DOHH2 (cell line): ENCODE results near the gene SLC44A2.

ENCODE experiments used
- H3F3A ChIP-seq: fragments of 200-600 bp; sonication (generic), shearing (Covaris generic); 2 replicates; pipeline ENCODE4 v1.6.0; 2016; ENCODE audit warnings: antibody characterized with exemption, mild to moderate bottlenecking; ENCODE audit not compliant: control insufficient read depth, insufficient read depth
- H3K27ac ChIP-seq: fragments of 200-600 bp; sonication (generic); 2 replicates; pipeline ENCODE4 v1.5.1; 2014; ENCODE audit warnings: low read depth, mild to moderate bottlenecking, low read length, moderate library complexity
- H3K27me3 ChIP-seq: fragments of 200-600 bp; sonication (generic); 2 replicates; pipeline ENCODE4 v1.6.1; 2014; ENCODE audit warnings: mild to moderate bottlenecking, low read length, mixed read lengths; ENCODE audit not compliant: control insufficient read depth
- H3K36me3 ChIP-seq: fragments of 200-600 bp; sonication (generic); 2 replicates; pipeline ENCODE4 v1.6.1; 2014; ENCODE audit warnings: mild to moderate bottlenecking, low read length, moderate library complexity, mixed read lengths; ENCODE audit not compliant: control insufficient read depth
- H3K4me1 ChIP-seq: fragments of 200-600 bp; sonication (generic); 2 replicates; pipeline ENCODE4 v1.6.1; 2014; ENCODE audit warnings: mild to moderate bottlenecking, low read length, mixed read lengths; ENCODE audit not compliant: control insufficient read depth
- H3K4me2 ChIP-seq: fragments of 200-600 bp; sonication (generic); 2 replicates; pipeline ENCODE4 v1.6.0; 2014; ENCODE audit warnings: mild to moderate bottlenecking, low read length, moderate library complexity
- H3K4me3 ChIP-seq: fragments of 200-600 bp; sonication (generic); 2 replicates; pipeline ENCODE4 v1.5.1; 2014; ENCODE audit warnings: mild to moderate bottlenecking, low read length, mixed read lengths
- H3K79me2 ChIP-seq: fragments of 200-600 bp; sonication (generic); 2 replicates; pipeline ENCODE4 v1.6.1; 2014; ENCODE audit warnings: mild to moderate bottlenecking, low read length, mixed read lengths; ENCODE audit not compliant: control insufficient read depth
- H3K9me2 ChIP-seq: fragments of 200-600 bp; sonication (generic); replicated peaks from 2 replicates; pipeline ENCODE4 v1.6.1; 2014; ENCODE audit warnings: mild to moderate bottlenecking, low read length, mixed read lengths; ENCODE audit not compliant: control insufficient read depth
- H3K9me3 ChIP-seq: fragments of 200-600 bp; sonication (generic); 2 replicates; pipeline ENCODE4 v1.6.1; 2014; ENCODE audit warnings: antibody characterized with exemption, low read length, mixed read lengths; ENCODE audit not compliant: control insufficient read depth, insufficient read depth
- H4K20me1 ChIP-seq: fragments of 200-600 bp; sonication (generic); 2 replicates; pipeline ENCODE4 v1.6.0; 2014; ENCODE audit warnings: low read depth, mild to moderate bottlenecking, antibody characterized with exemption, low read length, moderate library complexity; ENCODE audit not compliant: control insufficient read depth, insufficient read depth
- CTCF ChIP-seq: fragments of 200-600 bp; sonication (generic); IDR thresholded peaks from one replicate; pipeline ENCODE4 v1.5.1; 2014; ENCODE audit warnings: antibody characterized with exemption, mild to moderate bottlenecking, low read depth, low read length; ENCODE audit not compliant: poor library complexity, severe bottlenecking
- EZH2phosphoT487 ChIP-seq: fragments of 200-600 bp; sonication (generic); IDR thresholded peaks from 2 replicates; pipeline ENCODE4 v1.6.1; 2017; ENCODE audit warnings: borderline replicate concordance, mild to moderate bottlenecking, antibody characterized with exemption, low read length, moderate library complexity, mixed read lengths

SLC44A2 gene

GRCh38 chr19:10615429-10616023 is 9.8 kb upstream of the SLC44A2 start:
- Histone ChIP-seq H3K27me3 (no peaks in the 10 kb centered on the region), H4K20me1 (no peaks in the 10 kb centered on the region; the same call in 1 of the 2 replicates), H3K9me2 (no peaks in the 10 kb centered on the region), H3K79me2 (peaks cover 51% of the 10 kb centered on the region), H3F3A (no peaks in the 10 kb centered on the region), H3K4me2 (peak overlapping the region; percentile 26), H3K4me1 (peaks cover 12% of the 10 kb centered on the region), H3K4me3 (no peak overlapping the region), H3K36me3 (peaks cover 3% of the 10 kb centered on the region; the same call in 1 of the 2 replicates), H3K9me3 (no peaks in the 10 kb centered on the region), H3K27ac (no peak overlapping the region)
- TF ChIP-seq EZH2phosphoT487 (no peak), CTCF (no peak)

- no peaks in the 10 kb centered on the region for H3K9me2 ChIP-seq
- peaks cover 12% of the 10 kb centered on the region for H3K4me1 ChIP-seq
- H3K27me3 ChIP-seq, result no peaks in the 10 kb centered on the region
- no peak overlapping the region for H3K4me2 ChIP-seq
- H4K20me1 ChIP-seq, result no peaks in the 10 kb centered on the region; the same call in 1 of the 2 replicates
- no peaks in the 10 kb centered on the region for H3F3A ChIP-seq
- H3K36me3 ChIP-seq, result peaks cover 6% of the 10 kb centered on the region; the same call in 1 of the 2 replicates
- no peaks in the 10 kb centered on the region for H3K9me3 ChIP-seq
- H3K79me2 ChIP-seq, result peaks cover 50% of the 10 kb centered on the region
- no peak overlapping the region for H3K27ac ChIP-seq
- TF ChIP-seq CTCF (no peak), EZH2phosphoT487 (no peak)
- H3K4me3 ChIP-seq, result no peak overlapping the region
These were observed 7.8 kb upstream of the SLC44A2 start for GRCh38 chr19:10617409-10618121.

- peaks cover 44% of the 10 kb centered on the region for H3K79me2 ChIP-seq
- peaks cover 12% of the 10 kb centered on the region for H3K4me1 ChIP-seq
- H4K20me1 ChIP-seq, result no peaks in the 10 kb centered on the region; the same call in 1 of the 2 replicates
- H3F3A ChIP-seq, result no peaks in the 10 kb centered on the region
- peaks cover 6% of the 10 kb centered on the region; the same call in 1 of the 2 replicates for H3K36me3 ChIP-seq
- H3K9me3 ChIP-seq, result no peaks in the 10 kb centered on the region
- no peak overlapping the region for H3K27ac ChIP-seq
- no peak overlapping the region for H3K4me3 ChIP-seq
- TF ChIP-seq CTCF (no peak), EZH2phosphoT487 (no peak)
- no peak overlapping the region for H3K4me2 ChIP-seq
- H3K27me3 ChIP-seq, result no peaks in the 10 kb centered on the region
- H3K9me2 ChIP-seq, result no peaks in the 10 kb centered on the region
These were observed 6.5 kb upstream of the SLC44A2 start for GRCh38 chr19:10618846-10619245.
